AG10803 (cell line): ENCODE measurements around the gene RELT.
A peak's percentile ranks its signal among the peaks of the same experiment; 100 is the strongest.

Experiments used
- DNase-seq: peaks from one replicate; pipeline ENCODE4 v3.0.0; 2010; ENCODE audit warnings: low read depth
- H3K4me3 ChIP-seq: 2 replicates; pipeline ENCODE4 v1.5.1; 2011; ENCODE audit warnings: mild to moderate bottlenecking, low read length, control low read depth
- TF ChIP-seq, protein P1 (sequence below): conservative IDR thresholded peaks from 2 replicates; pipeline ENCODE4 v1.5.1; 2011; ENCODE audit warnings: mild to moderate bottlenecking, low read length, control low read depth, inconsistent platforms

Gene RELT

DNA sequence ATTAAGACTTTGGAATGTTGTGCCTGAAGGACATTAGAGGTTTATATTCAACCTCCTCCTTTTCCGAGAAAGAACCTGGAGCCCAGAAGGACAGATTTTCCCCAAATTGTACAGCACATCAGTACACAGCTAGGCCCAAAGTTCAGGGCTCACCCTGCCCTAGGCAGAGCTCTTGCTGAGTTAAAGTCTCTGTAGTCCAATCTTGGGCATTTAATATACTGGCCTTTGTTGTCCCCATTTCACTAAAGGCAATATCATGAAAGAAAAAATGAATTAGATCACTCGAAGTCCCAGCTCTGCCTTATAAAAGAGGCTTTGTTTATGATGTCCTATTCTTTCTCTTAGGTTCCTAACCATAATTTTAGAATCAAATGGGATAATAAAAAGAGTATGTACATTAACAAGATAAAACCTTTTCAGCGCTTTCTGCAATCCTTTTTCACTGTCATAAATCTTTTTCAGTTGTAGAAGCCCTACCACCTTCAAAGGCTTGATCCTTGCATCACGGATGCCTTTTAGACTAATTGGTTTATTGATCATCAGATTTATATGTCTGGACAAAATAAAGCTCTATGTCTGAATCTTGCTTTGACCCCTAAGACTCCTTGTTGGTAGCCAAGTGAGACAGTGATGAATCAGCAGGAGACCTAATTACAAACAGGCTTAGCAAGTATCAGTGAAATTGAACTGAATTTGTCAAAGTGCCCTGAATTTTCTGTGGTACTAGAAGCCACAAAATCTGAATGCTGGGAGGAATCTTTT lies 39.8 kb downstream of the RELT start:
- H3K4me3 ChIP-seq: no peak overlapping the region
- TF ChIP-seq, protein P1, sequence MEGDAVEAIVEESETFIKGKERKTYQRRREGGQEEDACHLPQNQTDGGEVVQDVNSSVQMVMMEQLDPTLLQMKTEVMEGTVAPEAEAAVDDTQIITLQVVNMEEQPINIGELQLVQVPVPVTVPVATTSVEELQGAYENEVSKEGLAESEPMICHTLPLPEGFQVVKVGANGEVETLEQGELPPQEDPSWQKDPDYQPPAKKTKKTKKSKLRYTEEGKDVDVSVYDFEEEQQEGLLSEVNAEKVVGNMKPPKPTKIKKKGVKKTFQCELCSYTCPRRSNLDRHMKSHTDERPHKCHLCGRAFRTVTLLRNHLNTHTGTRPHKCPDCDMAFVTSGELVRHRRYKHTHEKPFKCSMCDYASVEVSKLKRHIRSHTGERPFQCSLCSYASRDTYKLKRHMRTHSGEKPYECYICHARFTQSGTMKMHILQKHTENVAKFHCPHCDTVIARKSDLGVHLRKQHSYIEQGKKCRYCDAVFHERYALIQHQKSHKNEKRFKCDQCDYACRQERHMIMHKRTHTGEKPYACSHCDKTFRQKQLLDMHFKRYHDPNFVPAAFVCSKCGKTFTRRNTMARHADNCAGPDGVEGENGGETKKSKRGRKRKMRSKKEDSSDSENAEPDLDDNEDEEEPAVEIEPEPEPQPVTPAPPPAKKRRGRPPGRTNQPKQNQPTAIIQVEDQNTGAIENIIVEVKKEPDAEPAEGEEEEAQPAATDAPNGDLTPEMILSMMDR: no peak
- peak; percentile 93 for DNase-seq

DNA sequence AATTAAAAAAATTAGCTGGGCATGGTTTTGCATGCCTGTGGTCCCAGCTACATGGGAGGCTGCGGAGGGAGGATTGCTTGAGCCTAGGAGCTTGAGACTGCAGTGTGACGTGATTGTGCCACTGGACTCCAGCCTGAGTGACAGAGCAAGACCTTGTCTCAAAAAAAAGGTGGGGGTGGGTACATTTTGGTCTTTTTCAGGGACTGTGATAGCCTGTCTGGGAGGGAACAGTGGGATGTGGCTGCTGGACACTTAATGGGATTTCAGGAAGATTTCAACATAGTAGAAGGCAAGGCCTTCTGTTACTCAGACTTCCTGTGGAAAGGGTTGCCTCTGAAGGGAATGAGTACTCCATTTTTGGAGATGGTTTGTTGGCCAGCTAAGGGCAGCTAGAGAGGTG lies 40.6 kb downstream of the RELT start:
- H3K4me3 ChIP-seq: no peak overlapping the region
- peak; percentile 79 for DNase-seq
- TF ChIP-seq, protein P1: no peak

DNA sequence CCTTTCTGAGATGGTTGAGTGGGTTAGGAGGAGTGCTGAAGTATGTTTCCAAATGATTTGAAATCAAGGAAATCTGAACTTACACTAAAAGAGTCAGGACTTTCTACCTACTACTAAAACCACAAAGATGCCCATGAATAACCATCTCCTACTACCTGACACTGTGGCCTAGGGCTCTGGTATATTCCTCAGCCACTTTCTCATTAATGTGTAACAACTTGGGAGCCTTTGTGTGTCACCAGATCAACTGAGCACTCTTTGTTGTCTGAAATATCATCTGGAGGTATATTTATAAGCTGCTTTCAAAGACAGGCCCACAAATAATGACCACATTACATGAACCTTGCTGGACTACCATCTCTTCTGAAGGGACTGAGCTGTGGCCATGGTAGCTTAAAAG lies 43.9 kb downstream of the RELT start:
- TF ChIP-seq, protein P1: no peak
- no peak overlapping the region for H3K4me3 ChIP-seq
- DNase-seq: no peak

DNA sequence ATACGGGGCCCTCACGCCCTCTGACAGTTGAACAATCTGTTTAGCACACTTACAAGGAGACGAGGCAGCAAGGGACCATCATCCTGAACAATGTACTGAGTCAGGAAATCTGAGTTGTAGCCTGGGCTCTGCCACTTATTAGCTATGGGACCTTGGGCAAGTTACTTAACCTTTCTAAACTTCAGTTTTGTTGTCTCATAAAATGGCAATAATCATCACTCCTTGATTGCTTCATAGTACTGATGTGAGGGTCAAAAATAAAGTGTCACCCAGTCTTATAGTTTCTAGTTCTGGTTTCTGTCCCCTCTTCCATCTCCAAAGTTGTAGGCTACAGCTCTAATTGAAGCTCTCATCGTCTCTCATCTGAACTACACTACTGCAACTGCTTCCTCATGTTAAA lies 46.7 kb downstream of the RELT start:
- TF ChIP-seq, protein P1: no peak
- no peak overlapping the region for H3K4me3 ChIP-seq
- no peak for DNase-seq

DNA sequence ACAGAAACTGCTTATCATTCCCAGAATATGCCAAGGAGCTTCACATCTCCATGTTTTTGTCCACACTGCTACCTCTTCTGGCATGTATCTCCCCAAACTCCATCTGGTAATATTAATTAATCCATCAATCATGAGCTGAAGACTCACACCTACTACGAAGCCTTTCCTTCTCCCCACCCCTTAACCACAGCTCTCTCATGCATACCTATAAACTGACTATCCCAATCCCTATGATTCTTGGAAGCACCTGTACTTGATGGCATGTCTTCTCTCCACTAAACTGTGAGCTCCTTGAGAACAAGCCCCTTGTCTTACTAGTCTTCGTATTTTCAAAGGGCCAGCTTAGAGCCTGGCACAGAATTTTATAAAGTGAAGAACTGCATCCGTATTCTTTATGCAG lies 47.3 kb downstream of the RELT start:
- H3K4me3 ChIP-seq: no peak overlapping the region
- TF ChIP-seq, protein P1: no peak
- DNase-seq: no peak

DNA sequence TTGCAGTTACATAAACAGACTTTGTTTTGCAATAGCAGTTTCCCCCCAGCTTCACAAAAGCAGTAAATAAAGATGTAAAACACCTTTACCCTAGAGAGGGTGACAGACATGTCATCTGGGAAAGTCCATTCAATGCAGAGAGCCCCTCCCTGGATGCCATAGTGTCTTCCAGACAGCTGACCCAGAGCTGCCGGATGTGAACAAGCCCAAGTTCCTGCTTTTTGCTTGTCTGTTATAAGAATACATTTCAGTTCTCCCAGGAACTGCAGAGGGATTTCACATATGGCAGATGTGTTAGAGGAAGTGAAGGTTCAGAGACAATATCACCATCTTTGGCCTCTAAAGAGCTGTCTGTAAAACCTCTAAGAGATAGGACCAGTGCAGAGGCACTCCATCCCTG lies 48.9 kb downstream of the RELT start:
- no peak overlapping the region for H3K4me3 ChIP-seq
- TF ChIP-seq, protein P1: no peak
- DNase-seq: no peak

DNA sequence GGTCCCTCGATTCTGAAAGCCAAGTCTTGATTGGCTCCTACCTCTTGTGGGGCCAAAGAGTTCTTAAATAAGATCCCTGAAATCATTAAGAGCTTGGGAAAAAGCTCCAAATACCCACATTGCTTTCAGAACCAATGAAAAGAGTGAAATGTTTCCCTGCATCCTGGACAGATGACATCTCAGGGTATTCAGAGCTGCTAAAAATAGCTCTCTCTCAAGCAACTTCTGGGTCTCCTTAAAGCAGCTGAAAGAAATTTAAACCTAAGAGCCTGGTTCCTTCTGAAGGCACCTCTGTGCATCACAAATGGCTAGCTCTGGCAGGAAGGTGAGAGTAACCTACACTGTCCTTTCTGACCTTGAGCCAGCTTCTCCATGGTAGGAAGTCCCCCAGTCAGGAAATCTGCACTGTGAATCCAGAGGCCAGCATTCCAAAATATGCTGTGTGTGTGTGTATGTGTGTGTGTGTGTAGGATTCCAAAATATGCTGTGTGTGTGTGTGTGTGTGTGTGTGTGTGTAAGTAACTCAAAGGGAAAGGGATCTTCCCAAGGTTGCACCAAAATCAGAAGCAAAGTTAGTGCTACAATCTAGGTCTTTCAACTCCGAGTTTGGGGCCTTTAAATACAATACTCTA lies 50.1 kb downstream of the RELT start:
- DNase-seq: peak; percentile 85
- TF ChIP-seq, protein P1: no peak
- H3K4me3 ChIP-seq: no peak overlapping the region
